K562 (cell line): ENCODE measurements around the gene PDLIM7. TPM values are rescaled to one million over a fixed set of nuclear protein-coding genes. Genes with fewer than 3 reads are reported as not detected.
A peak's percentile ranks its signal among the peaks of the same experiment; 100 is the strongest.

ENCODE experiments used
- ARID1B ChIP-seq: fragments of 450-650 bp; IDR thresholded peaks from 2 replicates; pipeline ENCODE4 v1.6.1; 2016; ENCODE audit warnings: antibody characterized with exemption, mild to moderate bottlenecking, inconsistent platforms
- CBX5 ChIP-seq: IDR thresholded peaks from 2 replicates; pipeline ENCODE4 v1.6.1; 2014; ENCODE audit warnings: low read depth, borderline replicate concordance
- CLOCK ChIP-seq: fragments of 250-450 bp; sonication (Bioruptor Pico); IDR thresholded peaks from 2 replicates; pipeline ENCODE4 v1.4.0; 2020; ENCODE audit warnings: mild to moderate bottlenecking, moderate library complexity, borderline replicate concordance
- EWSR1 ChIP-seq: fragments of 450-650 bp; IDR thresholded peaks from 2 replicates; pipeline ENCODE4 v1.6.1; 2018; ENCODE audit warnings: borderline replicate concordance, mild to moderate bottlenecking, low read depth, moderate library complexity; ENCODE audit not compliant: partially characterized antibody
- MBD2 ChIP-seq: sonication (generic); IDR thresholded peaks from 2 replicates; pipeline ENCODE4 v1.6.1; 2016; ENCODE audit warnings: low read depth, borderline replicate concordance
- MEF2D ChIP-seq: conservative IDR thresholded peaks from 2 replicates; pipeline ENCODE4 v1.6.1; 2016; ENCODE audit warnings: low read depth, missing genetic modification characterization, missing compliant biosample characterization
- OTX1 ChIP-seq: fragments of 450-650 bp; formaldehyde crosslinking; IDR thresholded peaks from 2 replicates; pipeline ENCODE4 v1.4.0; 2022; ENCODE audit warnings: mild to moderate bottlenecking
- PHF8 ChIP-seq: fragments of 200-600 bp; sonication (generic); IDR thresholded peaks from 2 replicates; pipeline ENCODE4 v1.6.1; 2012; ENCODE audit warnings: mixed run types, mild to moderate bottlenecking, inconsistent platforms, low read length, moderate library complexity, borderline replicate concordance
- PURB ChIP-seq: sonication (generic); formaldehyde crosslinking; IDR thresholded peaks from 2 replicates; pipeline ENCODE4 v1.9.0; 2021; ENCODE audit warnings: low read depth, mild to moderate bottlenecking, missing genetic modification reagents
- SMAD2 ChIP-seq: fragments of 150-350 bp; IDR thresholded peaks from 2 replicates; pipeline ENCODE4 v1.6.1; 2014; ENCODE audit warnings: low read depth, mild to moderate bottlenecking, low read length
- SOX6 ChIP-seq: fragments of 450-650 bp; IDR thresholded peaks from 2 replicates; pipeline ENCODE4 v1.6.1; 2014; ENCODE audit warnings: mild to moderate bottlenecking
- SREBF2 ChIP-seq: sonication (generic); formaldehyde crosslinking; IDR thresholded peaks from 2 replicates; pipeline ENCODE4 v1.4.0; 2020; ENCODE audit warnings: mild to moderate bottlenecking, missing genetic modification reagents
- TRIM24 ChIP-seq, 2 experiments: fragments of 450-650 bp; IDR thresholded peaks; 2 replicates each; pipeline ENCODE4 v1.6.1; 2016
- ZFP30 ChIP-seq: fragments of 250-450 bp; sonication (Bioruptor Pico); IDR thresholded peaks from 2 replicates; pipeline ENCODE4 v1.8.0; 2022; ENCODE audit warnings: moderate library complexity, mild to moderate bottlenecking, inconsistent platforms, borderline replicate concordance
- polyA plus RNA-seq, 8 experiments: library from polyadenylated mRNA; depleted of rRNA in 4 of 8; stranded (reverse) in 5 of 8; unstranded in 3 of 8; fragments of >200 nt; fragmentation: Nextera tagmentation in 2 of 8; fragmentation: Illumina TruSeq in 1 of 8; extraction: Ambion mirVana in 2 of 8; extraction: Trizol in 1 of 8; gene quantifications; 2 replicates each; pipeline versions ENCODE4 v1.2.1 to v1.2.3, GENCODE V29; 2011 to 2014; ENCODE audit warnings: inconsistent platforms in 1 of 8, missing spikeins in 1 of 8
- total RNA-seq, 7 experiments: library from RNA; depleted of rRNA in 6 of 7; stranded (reverse); fragments of >200 nt in 6 of 7; fragmentation: Illumina TruSeq in 2 of 7; extraction: Trizol in 2 of 7; gene quantifications; 2 replicates each; pipeline versions ENCODE4 v1.2.1 to v1.2.3, GENCODE V29; 2011 to 2021; ENCODE audit warnings: low replicate concordance in 1 of 7
- TF ChIP-seq, protein P1 (sequence below): fragments of 450-650 bp; IDR thresholded peaks from 2 replicates; pipeline ENCODE4 v1.7.0; 2016; ENCODE audit warnings: borderline replicate concordance
- TF ChIP-seq, protein P2 (sequence below): fragments of 450-650 bp; IDR thresholded peaks from 2 replicates; pipeline ENCODE4 v1.6.1; 2016; ENCODE audit warnings: low read depth

Gene PDLIM7
- total and polyA plus RNA-seq, 9 of the 15 experiments (the other 6 are each of a cell fraction or from before 2014, with no cell fraction given), result 2.1 to 124 (median 32.6) TPM

- TF ChIP-seq OTX1 (CRISPR knock-in tag) (no peak), PHF8 (peak; percentile 64; the same call in 1 of the 2 replicates), ZFP30 (CRISPR knock-in tag) (no peak), CBX5 (no peak), CLOCK (CRISPR knock-in tag) (no peak), EWSR1 (no peak), MEF2D (no peak), SOX6 (no peak; the same call in 1 of the 2 replicates), MBD2 (peak; percentile 78), TRIM24 (IDR thresholded peaks at IDR 0.05) (0 out of 4 replicates have a peak, but pooled peaks of 1 of the 2 experiments have one; percentile 30), SREBF2 (no peak), ARID1B (peak; percentile 5; the same call in 1 of the 2 replicates), SMAD2 (no peak), PURB (CRISPR knock-in tag) (no peak)
- TF ChIP-seq, protein P1, sequence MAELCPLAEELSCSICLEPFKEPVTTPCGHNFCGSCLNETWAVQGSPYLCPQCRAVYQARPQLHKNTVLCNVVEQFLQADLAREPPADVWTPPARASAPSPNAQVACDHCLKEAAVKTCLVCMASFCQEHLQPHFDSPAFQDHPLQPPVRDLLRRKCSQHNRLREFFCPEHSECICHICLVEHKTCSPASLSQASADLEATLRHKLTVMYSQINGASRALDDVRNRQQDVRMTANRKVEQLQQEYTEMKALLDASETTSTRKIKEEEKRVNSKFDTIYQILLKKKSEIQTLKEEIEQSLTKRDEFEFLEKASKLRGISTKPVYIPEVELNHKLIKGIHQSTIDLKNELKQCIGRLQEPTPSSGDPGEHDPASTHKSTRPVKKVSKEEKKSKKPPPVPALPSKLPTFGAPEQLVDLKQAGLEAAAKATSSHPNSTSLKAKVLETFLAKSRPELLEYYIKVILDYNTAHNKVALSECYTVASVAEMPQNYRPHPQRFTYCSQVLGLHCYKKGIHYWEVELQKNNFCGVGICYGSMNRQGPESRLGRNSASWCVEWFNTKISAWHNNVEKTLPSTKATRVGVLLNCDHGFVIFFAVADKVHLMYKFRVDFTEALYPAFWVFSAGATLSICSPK, result no peak
- TF ChIP-seq, protein P2, sequence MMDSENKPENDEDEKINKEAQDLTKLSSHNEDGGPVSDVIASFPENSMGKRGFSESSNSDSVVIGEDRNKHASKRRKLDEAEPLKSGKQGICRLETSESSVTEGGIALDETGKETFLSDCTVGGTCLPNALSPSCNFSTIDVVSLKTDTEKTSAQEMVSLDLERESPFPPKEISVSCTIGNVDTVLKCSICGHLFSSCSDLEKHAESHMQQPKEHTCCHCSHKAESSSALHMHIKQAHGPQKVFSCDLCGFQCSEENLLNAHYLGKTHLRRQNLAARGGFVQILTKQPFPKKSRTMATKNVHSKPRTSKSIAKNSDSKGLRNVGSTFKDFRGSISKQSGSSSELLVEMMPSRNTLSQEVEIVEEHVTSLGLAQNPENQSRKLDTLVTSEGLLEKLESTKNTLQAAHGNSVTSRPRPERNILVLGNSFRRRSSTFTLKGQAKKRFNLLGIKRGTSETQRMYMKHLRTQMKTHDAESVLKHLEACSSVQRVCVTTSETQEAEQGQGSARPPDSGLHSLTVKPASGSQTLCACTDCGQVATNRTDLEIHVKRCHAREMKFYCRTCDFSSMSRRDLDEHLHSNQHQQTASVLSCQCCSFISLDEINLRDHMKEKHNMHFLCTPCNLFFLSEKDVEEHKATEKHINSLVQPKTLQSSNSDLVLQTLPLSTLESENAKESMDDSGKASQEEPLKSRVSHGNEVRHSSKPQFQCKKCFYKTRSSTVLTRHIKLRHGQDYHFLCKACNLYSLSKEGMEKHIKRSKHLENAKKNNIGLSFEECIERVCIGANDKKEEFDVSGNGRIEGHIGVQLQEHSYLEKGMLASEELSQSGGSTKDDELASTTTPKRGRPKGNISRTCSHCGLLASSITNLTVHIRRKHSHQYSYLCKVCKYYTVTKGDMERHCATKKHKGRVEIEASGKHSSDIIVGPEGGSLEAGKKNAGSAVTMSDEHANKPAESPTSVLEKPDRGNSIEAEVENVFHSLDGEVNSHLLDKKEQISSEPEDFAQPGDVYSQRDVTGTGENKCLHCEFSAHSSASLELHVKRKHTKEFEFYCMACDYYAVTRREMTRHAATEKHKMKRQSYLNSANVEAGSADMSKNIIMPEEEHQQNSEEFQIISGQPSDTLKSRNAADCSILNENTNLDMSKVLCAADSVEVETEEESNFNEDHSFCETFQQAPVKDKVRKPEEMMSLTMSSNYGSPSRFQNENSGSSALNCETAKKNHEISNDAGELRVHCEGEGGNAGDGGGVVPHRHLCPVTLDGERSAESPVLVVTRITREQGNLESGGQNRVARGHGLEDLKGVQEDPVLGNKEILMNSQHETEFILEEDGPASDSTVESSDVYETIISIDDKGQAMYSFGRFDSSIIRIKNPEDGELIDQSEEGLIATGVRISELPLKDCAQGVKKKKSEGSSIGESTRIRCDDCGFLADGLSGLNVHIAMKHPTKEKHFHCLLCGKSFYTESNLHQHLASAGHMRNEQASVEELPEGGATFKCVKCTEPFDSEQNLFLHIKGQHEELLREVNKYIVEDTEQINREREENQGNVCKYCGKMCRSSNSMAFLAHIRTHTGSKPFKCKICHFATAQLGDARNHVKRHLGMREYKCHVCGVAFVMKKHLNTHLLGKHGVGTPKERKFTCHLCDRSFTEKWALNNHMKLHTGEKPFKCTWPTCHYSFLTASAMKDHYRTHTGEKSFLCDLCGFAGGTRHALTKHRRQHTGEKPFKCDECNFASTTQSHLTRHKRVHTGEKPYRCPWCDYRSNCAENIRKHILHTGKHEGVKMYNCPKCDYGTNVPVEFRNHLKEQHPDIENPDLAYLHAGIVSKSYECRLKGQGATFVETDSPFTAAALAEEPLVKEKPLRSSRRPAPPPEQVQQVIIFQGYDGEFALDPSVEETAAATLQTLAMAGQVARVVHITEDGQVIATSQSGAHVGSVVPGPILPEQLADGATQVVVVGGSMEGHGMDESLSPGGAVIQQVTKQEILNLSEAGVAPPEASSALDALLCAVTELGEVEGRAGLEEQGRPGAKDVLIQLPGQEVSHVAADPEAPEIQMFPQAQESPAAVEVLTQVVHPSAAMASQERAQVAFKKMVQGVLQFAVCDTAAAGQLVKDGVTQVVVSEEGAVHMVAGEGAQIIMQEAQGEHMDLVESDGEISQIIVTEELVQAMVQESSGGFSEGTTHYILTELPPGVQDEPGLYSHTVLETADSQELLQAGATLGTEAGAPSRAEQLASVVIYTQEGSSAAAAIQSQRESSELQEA, result no peak
These were observed at the start of gene PDLIM7 (continued) for GRCh38 chr5:177497292-177498012.
